Sigmoid colon (tissue), 7 donors: ENCODE measurements around the gene NECTIN1. TPM values are rescaled to one million over a fixed set of nuclear protein-coding genes. Genes with fewer than 3 reads are reported as not detected.

Experiments used
- DNase-seq: peaks from one replicate; pipeline ENCODE4 v3.0.0-alpha.2; 2019
- H3K27ac ChIP-seq, 4 donors: fragments of 200-600 bp; sonication (generic); one replicate each; pipeline ENCODE4 v1.5.1; 2016 to 2019; ENCODE audit warnings: mild to moderate bottlenecking in 1 of 4
- H3K27me3 ChIP-seq, 3 donors: fragments of 200-600 bp; sonication (generic); one replicate each; pipeline ENCODE4 v1.5.1; 2019; ENCODE audit warnings: mild to moderate bottlenecking in 1 of 3
- H3K36me3 ChIP-seq, 4 donors: fragments of 200-600 bp; sonication (generic); one replicate each; pipeline ENCODE4 v1.5.1; 2016 to 2019
- H3K4me1 ChIP-seq, 4 donors: fragments of 200-600 bp; sonication (generic); one replicate each; pipeline ENCODE4 v1.5.1; 2017 to 2019
- H3K4me3 ChIP-seq, 4 donors: fragments of 200-600 bp; sonication (generic); one replicate each; pipeline ENCODE4 v1.5.1; 2017 to 2019; ENCODE audit warnings: mild to moderate bottlenecking in 2 of 4, moderate library complexity in 1 of 4
- H3K9me3 ChIP-seq, 4 donors: fragments of 200-600 bp in 3 of 4; sonication (generic) in 3 of 4; one replicate each; pipeline versions ENCODE4 v1.5.1 to v1.6.1; 2013 to 2019
- CTCF ChIP-seq, 4 experiments: fragments of 450-650 bp in 3 of 4; fragments of 200-600 bp in 1 of 4; IDR thresholded peaks; one replicate each; pipeline ENCODE4 v1.5.1; 2016 to 2019; ENCODE audit warnings: antibody characterized with exemption in 4 of 4, mild to moderate bottlenecking in 3 of 4, moderate library complexity in 2 of 4
- EP300 ChIP-seq, 4 donors: sonication (generic); formaldehyde crosslinking; IDR thresholded peaks; one replicate each; pipeline ENCODE4 v1.6.1; 2017; ENCODE audit warnings: antibody characterized with exemption in 4 of 4
- POLR2A ChIP-seq, 2 donors: fragments of 450-650 bp; IDR thresholded peaks; one replicate each; pipeline ENCODE4 v1.6.1; 2016; ENCODE audit warnings: antibody characterized with exemption in 2 of 2, mild to moderate bottlenecking in 2 of 2, moderate library complexity in 2 of 2
- POLR2AphosphoS5 ChIP-seq, 4 donors: sonication (generic); formaldehyde crosslinking; IDR thresholded peaks; one replicate each; pipeline ENCODE4 v1.6.1; 2017; ENCODE audit warnings: antibody characterized with exemption in 4 of 4
- WGBS, 2 donors: extraction: QIAGEN DNeasy Blood & Tissue Kit; methylation state at CpG; one replicate each; pipeline ENCODE4 v1.1.7; 2013; 5-methylcytosine and 5-hydroxymethylcytosine counted together
- intact Hi-C: fragments of 100-400 bp; cut with DNase I; formaldehyde crosslinking; loops from one replicate; pipeline ENCODE4 v1.15.1; 2023
- polyA plus RNA-seq, 3 donors: library from polyadenylated mRNA; stranded (reverse); fragments of 200-250 nt; gene quantifications; one replicate each; pipeline ENCODE4 v1.2.3, GENCODE V29; 2013
- total RNA-seq, 4 donors: library from RNA; depleted of rRNA; stranded (reverse); fragments of >200 nt; gene quantifications; one replicate each; pipeline ENCODE4 v1.1.0, GENCODE V29; 2016
- donor health status: healthy with polysubstance abuse.
- donor health status: Bipolar disorder and iron deficiency.
- donor health status: healthy.

NECTIN1 gene
- total and polyA plus RNA-seq, 7 donors, result 0.16 to 19.0 (median 1.7) TPM

GRCh38 chr11:119639642-119640205 is 89.3 kb downstream of the NECTIN1 start:
- TF ChIP-seq POLR2AphosphoS5 (IDR thresholded peaks at IDR 0.05), result no peak
- TF ChIP-seq EP300 (IDR thresholded peaks at IDR 0.05), result no peak
- no peaks in the 10 kb centered on the region for H3K36me3 ChIP-seq
- no peak for DNase-seq
- WGBS, 2 donors, result 45 to 66% methylated on average over 11 of the region's 11 CpGs
- H3K9me3 ChIP-seq, result no peaks in the 10 kb centered on the region
- H3K27me3 ChIP-seq, result peaks cover 0 to 3% (median 0%) of the 10 kb centered on the region in 3 donors
- no peaks in the 10 kb centered on the region for H3K4me1 ChIP-seq
- intact Hi-C loops, result no loop called here
- no peak overlapping the region for H3K27ac ChIP-seq
- H3K4me3 ChIP-seq, result no peak overlapping the region

- DNase-seq, result no peak
- WGBS, 2 donors, result 77 to 82% methylated on average over 11 of the region's 11 CpGs
- no peak for TF ChIP-seq EP300 (IDR thresholded peaks at IDR 0.05)
- TF ChIP-seq POLR2AphosphoS5 (IDR thresholded peaks at IDR 0.05), result no peak
- no peak for TF ChIP-seq POLR2A (IDR thresholded peaks at IDR 0.05)
- no peak for TF ChIP-seq CTCF (IDR thresholded peaks at IDR 0.05)
- H3K27ac ChIP-seq, result no peak overlapping the region
- no peak overlapping the region for H3K4me3 ChIP-seq
- intact Hi-C loops, result no loop called here
- peaks cover 0 to 3% (median 0%) of the 10 kb centered on the region in 3 donors for H3K27me3 ChIP-seq
- H3K9me3 ChIP-seq, result no peaks in the 10 kb centered on the region
- no peaks in the 10 kb centered on the region for H3K4me1 ChIP-seq
- no peaks in the 10 kb centered on the region for H3K36me3 ChIP-seq
These were observed 90.1 kb downstream of the NECTIN1 start for GRCh38 chr11:119638851-119639250.

- Histone ChIP-seq H3K27ac (no peak overlapping the region), H3K27me3 (peaks cover 0 to 3% (median 0%) of the 10 kb centered on the region in 3 donors), H3K9me3 (no peaks in the 10 kb centered on the region), H3K36me3 (no peaks in the 10 kb centered on the region), H3K4me1 (no peaks in the 10 kb centered on the region), H3K4me3 (no peak overlapping the region)
- intact Hi-C loops, result no loop called here
- no peak for TF ChIP-seq CTCF (IDR thresholded peaks at IDR 0.05)
- no peak for TF ChIP-seq POLR2A (IDR thresholded peaks at IDR 0.05)
- TF ChIP-seq POLR2AphosphoS5 (IDR thresholded peaks at IDR 0.05), result no peak
- TF ChIP-seq EP300 (IDR thresholded peaks at IDR 0.05), result no peak
- DNase-seq, result no peak
- 79 to 82% methylated on average over 4 of the region's 4 CpGs for WGBS, 2 donors
These were observed 91.5 kb downstream of the NECTIN1 start for GRCh38 chr11:119637481-119637880.

GRCh38 chr11:119635776-119636175 is 93.2 kb downstream of the NECTIN1 start:
- Histone ChIP-seq H3K4me3 (no peak overlapping the region), H3K9me3 (no peaks in the 10 kb centered on the region), H3K4me1 (no peaks in the 10 kb centered on the region), H3K27me3 (peaks cover 0 to 3% (median 0%) of the 10 kb centered on the region in 3 donors), H3K27ac (no peak overlapping the region), H3K36me3 (no peaks in the 10 kb centered on the region)
- no peak for TF ChIP-seq CTCF (IDR thresholded peaks at IDR 0.05)
- TF ChIP-seq POLR2AphosphoS5 (IDR thresholded peaks at IDR 0.05), result no peak
- no peak for TF ChIP-seq POLR2A (IDR thresholded peaks at IDR 0.05)
- TF ChIP-seq EP300 (IDR thresholded peaks at IDR 0.05), result no peak
- DNase-seq, result no peak
- 93 to 95% methylated on average over 8 of the region's 8 CpGs for WGBS, 2 donors
- intact Hi-C loops, result no loop called here

- no peak overlapping the region for H3K27ac ChIP-seq
These were observed 93.8 kb downstream of the NECTIN1 start for GRCh38 chr11:119635041-119635740.

More at GRCh38 chr11:119635041-119635740, 93.8 kb downstream of the NECTIN1 start:
- intact Hi-C loops, result no loop called here
- Histone ChIP-seq H3K27me3 (peaks cover 0 to 3% (median 0%) of the 10 kb centered on the region in 3 donors), H3K4me3 (no peak overlapping the region), H3K4me1 (no peaks in the 10 kb centered on the region), H3K9me3 (no peaks in the 10 kb centered on the region), H3K36me3 (no peaks in the 10 kb centered on the region)
- DNase-seq, result no peak
- 83 to 87% methylated on average over 21 of the region's 21 CpGs for WGBS, 2 donors
- TF ChIP-seq CTCF (IDR thresholded peaks at IDR 0.05), result no peak
- no peak for TF ChIP-seq POLR2A (IDR thresholded peaks at IDR 0.05)
- TF ChIP-seq EP300 (IDR thresholded peaks at IDR 0.05), result no peak
- TF ChIP-seq POLR2AphosphoS5 (IDR thresholded peaks at IDR 0.05), result no peak
